H1 (cell line): ENCODE measurements around the gene KCNB1. TPM values are rescaled to one million over a fixed set of nuclear protein-coding genes. Genes with fewer than 3 reads are reported as not detected.
A peak's percentile ranks its signal among the peaks of the same experiment; 100 is the strongest.

Experiments
- CTCF ChIA-PET: fragments of 300-600 bp; sonication (Branson Sonifier 250); formaldehyde crosslinking; loops from one replicate; lab custom pipeline; 2021; ENCODE audit not compliant: partially characterized antibody; lab: Charles Lee
- POLR2A ChIA-PET: fragments of 300-600 bp; sonication (Branson Sonifier 250); formaldehyde crosslinking; loops from one replicate; lab custom pipeline; 2021; ENCODE audit warnings: inconsistent platforms; ENCODE audit not compliant: partially characterized antibody; lab: Charles Lee
- DNase-seq, 2 experiments: peaks; one replicate each; pipeline versions ENCODE4 v3.0.0 to v3.0.0-alpha.2; 2010 to 2022; ENCODE audit warnings: low spot score in 2 of 2, low read depth in 1 of 2, mixed read lengths in 1 of 2
- FAIRE-seq: peaks from 2 replicates; lab custom pipeline; 2011; peaks lifted over from hg19 to GRCh38; lab: Jason Lieb, UNC
- H2AFZ ChIP-seq: 2 replicates; pipeline ENCODE4 v1.8.1; 2012; ENCODE audit warnings: low read length, inconsistent platforms
- H2AK5ac ChIP-seq: 2 replicates; pipeline ENCODE4 v1.6.1; 2013; ENCODE audit warnings: low read depth, low read length
- H2BK120ac ChIP-seq: replicated peaks from 2 replicates; pipeline ENCODE3; 2013; ENCODE audit warnings: low read depth, low read length, inconsistent platforms
- H2BK12ac ChIP-seq: 2 replicates; pipeline ENCODE4 v1.6.1; 2013; ENCODE audit warnings: low read depth, low read length
- H2BK15ac ChIP-seq: 2 replicates; pipeline ENCODE4 v1.6.1; 2013; ENCODE audit warnings: low read length
- H2BK20ac ChIP-seq: 2 replicates; pipeline ENCODE4 v1.6.1; 2013; ENCODE audit warnings: low read length
- H2BK5ac ChIP-seq: 2 replicates; pipeline ENCODE4 v1.6.1; 2013; ENCODE audit warnings: low read depth, low read length
- H3K14ac ChIP-seq: 2 replicates; pipeline ENCODE4 v1.6.1; 2013; ENCODE audit warnings: inconsistent platforms; ENCODE audit not compliant: insufficient read length
- H3K18ac ChIP-seq: 2 replicates; pipeline ENCODE4 v1.6.1; 2013; ENCODE audit warnings: low read length; ENCODE audit errors: extremely low read depth
- H3K23ac ChIP-seq: 2 replicates; pipeline ENCODE4 v1.6.1; 2013; ENCODE audit warnings: inconsistent platforms; ENCODE audit not compliant: insufficient read length
- H3K23me2 ChIP-seq: 2 replicates; pipeline ENCODE4 v1.6.1; 2013; ENCODE audit warnings: low read depth, low read length
- H3K27ac ChIP-seq: 2 replicates; pipeline ENCODE4 v1.6.1; 2011; ENCODE audit warnings: low read depth, low read length, inconsistent platforms
- H3K27me3 ChIP-seq, 4 experiments: replicated peaks in 1 of 4; 1 replicate in 1 of 4; 2 replicates in 3 of 4; pipeline versions ENCODE4 v1.6.1 to v1.8.1; 2011 to 2013; ENCODE audit warnings: low read length in 3 of 4, mild to moderate bottlenecking in 3 of 4, inconsistent platforms in 2 of 4, mixed read lengths in 2 of 4, moderate library complexity in 1 of 4; ENCODE audit not compliant: control insufficient read depth in 3 of 4, insufficient read depth in 3 of 4; ENCODE audit errors: extremely low read depth in 1 of 4
- H3K36me3 ChIP-seq, 4 experiments: 2 replicates each; pipeline versions ENCODE4 v1.6.1 to v1.8.1; 2011 to 2013; ENCODE audit warnings: mild to moderate bottlenecking in 4 of 4, low read length in 3 of 4, moderate library complexity in 2 of 4, control low read depth in 1 of 4, inconsistent platforms in 1 of 4; ENCODE audit not compliant: insufficient read depth in 4 of 4, control insufficient read depth in 2 of 4
- H3K4ac ChIP-seq: replicated peaks from 2 replicates; pipeline ENCODE3; 2013; ENCODE audit warnings: low read length, low read depth, mixed read lengths, inconsistent platforms; ENCODE audit not compliant: insufficient read length
- H3K4me1 ChIP-seq, 4 experiments: replicated peaks in 1 of 4; 1 replicate in 1 of 4; 2 replicates in 3 of 4; pipeline versions ENCODE4 v1.6.1 to v1.8.1; 2011 to 2013; ENCODE audit warnings: low read length in 3 of 4, inconsistent platforms in 2 of 4, mixed read lengths in 1 of 4; ENCODE audit not compliant: insufficient read depth in 4 of 4, control insufficient read depth in 3 of 4
- H3K4me2 ChIP-seq, 2 experiments: 2 replicates each; pipeline versions ENCODE4 v1.6.1 to v1.8.1; 2011 to 2013; ENCODE audit warnings: low read depth in 2 of 2, low read length in 2 of 2, control low read depth in 1 of 2, inconsistent platforms in 1 of 2, mild to moderate bottlenecking in 1 of 2; ENCODE audit not compliant: insufficient read depth in 1 of 2
- H3K4me3 ChIP-seq, 4 experiments: fragments of 200-600, 300-600 bp in 1 of 4; sonication (generic), shearing (Covaris generic), sonication (Bioruptor Twin) in 1 of 4; 2 replicates each; pipeline versions ENCODE4 v1.5.1 to v1.8.1; 2011 to 2016; ENCODE audit warnings: low read length in 4 of 4, low read depth in 3 of 4, control low read depth in 2 of 4, inconsistent platforms in 2 of 4, mild to moderate bottlenecking in 2 of 4, mixed read lengths in 1 of 4, moderate library complexity in 1 of 4; ENCODE audit not compliant: insufficient read depth in 2 of 4; ENCODE audit errors: extremely low read depth in 1 of 4
- H3K56ac ChIP-seq: replicated peaks from 2 replicates; pipeline ENCODE3; 2013; ENCODE audit warnings: low read depth, mild to moderate bottlenecking, mixed read lengths, low read length, inconsistent platforms; ENCODE audit not compliant: insufficient read length
- H3K79me1 ChIP-seq: 2 replicates; pipeline ENCODE4 v1.6.1; 2013; ENCODE audit warnings: low read depth, low read length, control low read depth
- H3K79me2 ChIP-seq, 2 experiments: 2 replicates each; pipeline versions ENCODE4 v1.6.1 to v1.8.1; 2012 to 2013; ENCODE audit warnings: low read length in 2 of 2, mild to moderate bottlenecking in 2 of 2, inconsistent platforms in 1 of 2; ENCODE audit not compliant: insufficient read depth in 2 of 2, control insufficient read depth in 1 of 2
- H3K9ac ChIP-seq, 4 experiments: replicated peaks in 1 of 4; 1 replicate in 1 of 4; 2 replicates in 3 of 4; pipeline versions ENCODE4 v1.6.1 to v1.8.1; 2011 to 2013; ENCODE audit warnings: low read depth in 3 of 4, low read length in 3 of 4, control low read depth in 2 of 4, mild to moderate bottlenecking in 2 of 4, moderate library complexity in 2 of 4, inconsistent platforms in 1 of 4; ENCODE audit errors: extremely low read depth in 1 of 4
- H3K9me3 ChIP-seq, 2 experiments: 2 replicates each; pipeline versions ENCODE4 v1.6.1 to v1.8.1; 2012 to 2013; ENCODE audit warnings: mild to moderate bottlenecking in 2 of 2, moderate library complexity in 2 of 2, control low read depth in 1 of 2, inconsistent platforms in 1 of 2, low read depth in 1 of 2, low read length in 1 of 2, mixed read lengths in 1 of 2; ENCODE audit not compliant: insufficient read depth in 2 of 2
- H4K20me1 ChIP-seq, 2 experiments: replicated peaks in 1 of 2; 2 replicates each; pipeline versions ENCODE3 to v1.8.1; 2011 to 2013; ENCODE audit warnings: inconsistent platforms in 2 of 2, low read length in 2 of 2, mild to moderate bottlenecking in 1 of 2; ENCODE audit not compliant: insufficient read depth in 2 of 2, control insufficient read depth in 1 of 2
- H4K5ac ChIP-seq: 2 replicates; pipeline ENCODE4 v1.6.1; 2013; ENCODE audit warnings: low read length, low read depth, mixed read lengths, inconsistent platforms; ENCODE audit not compliant: insufficient read length
- H4K8ac ChIP-seq: 2 replicates; pipeline ENCODE4 v1.8.0; 2013; ENCODE audit warnings: mild to moderate bottlenecking, moderate library complexity, low read length, inconsistent platforms; ENCODE audit not compliant: insufficient read depth; ENCODE audit errors: extremely low read depth
- H4K91ac ChIP-seq: replicated peaks from 2 replicates; pipeline ENCODE3; 2013; ENCODE audit warnings: low read length, mixed read lengths, inconsistent platforms; ENCODE audit not compliant: insufficient read length
- KDM5A ChIP-seq: fragments of 200-600 bp; IDR thresholded peaks from 2 replicates; pipeline ENCODE4 v1.7.1; 2012; ENCODE audit warnings: mild to moderate bottlenecking, low read length, inconsistent platforms, mixed read lengths
- NANOG ChIP-seq: IDR thresholded peaks from 2 replicates; pipeline ENCODE4 v1.6.1; 2011; ENCODE audit warnings: low read length, low read depth, mild to moderate bottlenecking, inconsistent platforms; ENCODE audit not compliant: insufficient read depth, poor library complexity, severe bottlenecking
- RAD21 ChIP-seq, 2 experiments: IDR thresholded peaks in 1 of 2; conservative IDR thresholded peaks in 1 of 2; 2 replicates each; pipeline ENCODE4 v1.6.1; 2011; ENCODE audit warnings: low read depth in 2 of 2, low read length in 2 of 2, improper control_type of control experiment in 1 of 2, inconsistent platforms in 1 of 2, mild to moderate bottlenecking in 1 of 2, moderate library complexity in 1 of 2
- RXRA ChIP-seq: IDR thresholded peaks from 2 replicates; pipeline ENCODE4 v1.6.1; 2011; ENCODE audit warnings: low read depth, mild to moderate bottlenecking, low read length, moderate library complexity; ENCODE audit not compliant: insufficient read depth
- SP4 ChIP-seq: IDR thresholded peaks from 2 replicates; pipeline ENCODE4 v1.6.1; 2012; ENCODE audit warnings: low read length, inconsistent platforms
- USF2 ChIP-seq: IDR thresholded peaks from 2 replicates; pipeline ENCODE4 v1.6.1; 2011; ENCODE audit warnings: low read length, improper control_type of control experiment
- WGBS, 2 experiments: shearing (Covaris generic) in 1 of 2; methylation state at CpG; one replicate each; pipeline versions ENCODE4 v1.1.6 to v1.1.7; 2013 to 2015; ENCODE audit warnings: low lambda C conversion rate in 2 of 2, mixed read lengths in 2 of 2, inconsistent platforms in 1 of 2, low coverage in 1 of 2, missing lambda C conversion rate in 1 of 2; ENCODE audit not compliant: insufficient replicate concordance in 2 of 2, insufficient coverage in 1 of 2, insufficient read length in 1 of 2; ENCODE audit errors: extremely low coverage in 1 of 2, missing lambda C conversion rate in 1 of 2; 5-methylcytosine and 5-hydroxymethylcytosine counted together
- polyA plus RNA-seq, 7 experiments: library from polyadenylated mRNA; depleted of rRNA in 3 of 7; stranded (reverse) in 5 of 7; unstranded in 2 of 7; fragments of >200 nt in 5 of 7; fragments of 200-250 nt in 2 of 7; gene quantifications; 1 replicate in 5 of 7; 2 replicates in 1 of 7; 4 replicates in 1 of 7; pipeline versions ENCODE4 v1.2.1 to v1.2.3, GENCODE V29; 2011 to 2013; ENCODE audit warnings: missing spikeins in 2 of 7, mixed read lengths in 2 of 7
- total RNA-seq: library from RNA; stranded (reverse); fragmentation: NEBNext Ultra II Directional; extraction: Animal tissue kit (Norgen Biotek cat#: 25700); gene quantifications from 2 replicates; pipeline ENCODE4 v1.2.1, GENCODE V29; 2021

Gene KCNB1
- total and polyA plus RNA-seq, 2 of the 8 experiments (the other 6 are each of a cell fraction or from before 2014, with no cell fraction given) = 0.58 to 0.67 TPM

GRCh38 chr20:49505518-49505917 is 23.1 kb upstream of the KCNB1 start:
- no peaks in the 10 kb centered on the region for H3K27me3 ChIP-seq
- DNase-seq (peak in 1 of 2 experiments; percentile 75), FAIRE-seq (no peak)
- WGBS, 2 experiments = 70% methylated on average over 9 of the region's 9 CpGs; no CpG with 5 or more reads in 1 of the 2 experiments
- H2BK5ac ChIP-seq = no peak overlapping the region
- H3K4me3 ChIP-seq = no peak overlapping the region
- peaks cover 0 to 3% (median 0%) of the 10 kb centered on the region in 4 experiments; a peak in 1 of 7 replicates for H3K4me1 ChIP-seq
- no peak overlapping the region for H4K5ac ChIP-seq
- H3K79me2 ChIP-seq = no peaks in the 10 kb centered on the region
- H4K91ac ChIP-seq = no peak overlapping the region
- H2BK15ac ChIP-seq = no peak overlapping the region
- no peak overlapping the region for H3K23ac ChIP-seq
- H3K23me2 ChIP-seq = no peaks in the 10 kb centered on the region
- H4K8ac ChIP-seq = no peak overlapping the region
- no peak overlapping the region for H2BK120ac ChIP-seq
- no peak overlapping the region for H3K56ac ChIP-seq
- no peak overlapping the region for H2BK12ac ChIP-seq
- no peak overlapping the region for H2AFZ ChIP-seq
- no peak overlapping the region; a peak in 1 of 4 replicates for H3K4me2 ChIP-seq
- H3K9ac ChIP-seq = no peak overlapping the region
- H3K27ac ChIP-seq = no peak overlapping the region
- no peak overlapping the region for H3K18ac ChIP-seq
- POLR2A ChIA-PET = interaction anchor here (1.1 to 1.8 kb wide), 4 partner anchors 9 to 185 kb away, joined by 3 to 5 read pairs (median 4); no protein-coding TSS in a partner anchor
- H4K20me1 ChIP-seq = peaks cover 0 to 2% of the 10 kb centered on the region in 2 experiments
- H2AK5ac ChIP-seq = no peak overlapping the region
- no peak overlapping the region for H3K4ac ChIP-seq
- CTCF ChIA-PET = interaction anchor here (0.6 to 8.1 kb wide), 23 partner anchors 8 to 383 kb away, joined by 3 to 88 read pairs (median 5); partner anchors contain the start of gene KCNB1
- TF ChIP-seq SP4 = no peak
- no peak for TF ChIP-seq NANOG
- TF ChIP-seq RAD21 (IDR thresholded peaks at IDR 0.05 in 1 of 2, conservative IDR thresholded peaks at IDR 0.05 in 1 of 2; ENCODE audit: low read depth in 2 of 2, low read length in 2 of 2) = no peak
- no peak for TF ChIP-seq USF2
- no peak for TF ChIP-seq RXRA
- TF ChIP-seq KDM5A = no peak
- no peak overlapping the region for H2BK20ac ChIP-seq
- H3K9me3 ChIP-seq = peaks cover 0 to 4% of the 10 kb centered on the region in 2 experiments; a peak in 1 of 4 replicates
- H3K36me3 ChIP-seq = peaks cover 0 to 14% (median 6%) of the 10 kb centered on the region in 4 experiments; a peak in 6 of 8 replicates
- H3K79me1 ChIP-seq = no peaks in the 10 kb centered on the region
- H3K14ac ChIP-seq = no peak overlapping the region
